CD14-positive monocyte (primary cell): ENCODE measurements around the gene OXNAD1. TPM values are rescaled to one million over a fixed set of nuclear protein-coding genes. Genes with fewer than 3 reads are reported as not detected.

Experiments used
- DNase-seq, 3 donors: peaks; one replicate each; pipeline ENCODE4 v3.0.0-alpha.2; 2011 to 2022
- H2AFZ ChIP-seq: 2 replicates; pipeline ENCODE4 v1.6.0; 2012; ENCODE audit warnings: mild to moderate bottlenecking, low read depth, low read length, inconsistent platforms; ENCODE audit not compliant: insufficient read depth, poor library complexity, severe bottlenecking
- H3K27ac ChIP-seq, 2 donors: 1 replicate in 1 of 2; 2 replicates in 1 of 2; pipeline ENCODE4 v1.5.1; 2012 to 2013; ENCODE audit warnings: low read length in 2 of 2, control low read depth in 1 of 2, inconsistent platforms in 1 of 2, low read depth in 1 of 2, mild to moderate bottlenecking in 1 of 2
- H3K27me3 ChIP-seq, 2 donors: one replicate each; pipeline versions ENCODE4 v1.6.0 to v1.6.1; 2011 to 2013; ENCODE audit warnings: low read length in 2 of 2; ENCODE audit not compliant: control insufficient read depth in 2 of 2, insufficient read depth in 2 of 2
- H3K36me3 ChIP-seq, 2 donors: replicated peaks in 1 of 2; 1 replicate in 1 of 2; 2 replicates in 1 of 2; pipeline versions ENCODE4 v1.5.1 to v1.6.1; 2012 to 2013; ENCODE audit warnings: low read length in 2 of 2, control low read depth in 1 of 2, inconsistent platforms in 1 of 2, mild to moderate bottlenecking in 1 of 2; ENCODE audit not compliant: insufficient read depth in 2 of 2, control insufficient read depth in 1 of 2
- H3K4me1 ChIP-seq, 2 donors: 1 replicate in 1 of 2; 2 replicates in 1 of 2; pipeline versions ENCODE4 v1.5.1 to v1.6.1; 2012 to 2013; ENCODE audit warnings: low read length in 2 of 2, control low read depth in 1 of 2, inconsistent platforms in 1 of 2, mild to moderate bottlenecking in 1 of 2, moderate library complexity in 1 of 2; ENCODE audit not compliant: insufficient read depth in 2 of 2, control insufficient read depth in 1 of 2
- H3K4me2 ChIP-seq: replicated peaks from 2 replicates; pipeline ENCODE3; 2012; ENCODE audit warnings: low read length, moderate library complexity, mild to moderate bottlenecking; ENCODE audit not compliant: poor library complexity, severe bottlenecking; ENCODE audit errors: extremely low read depth
- H3K4me3 ChIP-seq, 3 experiments: fragments of 200-600 bp in 1 of 3; sonication (generic) in 1 of 3; replicated peaks in 1 of 3; 1 replicate in 2 of 3; 2 replicates in 1 of 3; pipeline ENCODE4 v1.5.1; 2011 to 2013; ENCODE audit warnings: low read length in 3 of 3, mild to moderate bottlenecking in 3 of 3, control low read depth in 2 of 3, low read depth in 2 of 3, inconsistent platforms in 1 of 3, moderate library complexity in 1 of 3
- H3K79me2 ChIP-seq: 2 replicates; pipeline ENCODE4 v1.6.0; 2012; ENCODE audit warnings: mild to moderate bottlenecking, control low read depth, inconsistent platforms, low read length, moderate library complexity; ENCODE audit not compliant: insufficient read depth
- H3K9ac ChIP-seq: 2 replicates; pipeline ENCODE4 v1.6.0; 2017; ENCODE audit warnings: low read length, mild to moderate bottlenecking; ENCODE audit not compliant: insufficient read depth, poor library complexity, severe bottlenecking
- H3K9me3 ChIP-seq, 2 donors: replicated peaks in 1 of 2; 1 replicate in 1 of 2; 2 replicates in 1 of 2; pipeline versions ENCODE4 v1.5.1 to v1.6.1; 2012 to 2013; ENCODE audit warnings: low read length in 2 of 2, control low read depth in 1 of 2; ENCODE audit not compliant: control insufficient read depth in 1 of 2, insufficient read depth in 1 of 2
- H4K20me1 ChIP-seq: 2 replicates; pipeline ENCODE4 v1.6.0; 2012; ENCODE audit warnings: mild to moderate bottlenecking, low read length, control low read depth, moderate library complexity; ENCODE audit not compliant: insufficient read depth
- H3K27ac Mint-ChIP-seq, 7 donors: one replicate each; pipeline ENCODE4 v1.8.0; 2020; ENCODE audit warnings: mild to moderate bottlenecking in 7 of 7, mixed read lengths in 7 of 7, moderate library complexity in 6 of 7, inconsistent platforms in 2 of 7
- H3K27me3 Mint-ChIP-seq, 3 donors: one replicate each; pipeline ENCODE4 v1.8.0; 2021 to 2022; ENCODE audit warnings: low read depth in 3 of 3, mild to moderate bottlenecking in 3 of 3, mixed read lengths in 3 of 3, moderate library complexity in 3 of 3, inconsistent platforms in 1 of 3
- H3K36me3 Mint-ChIP-seq, 2 donors: one replicate each; pipeline ENCODE4 v1.8.0; 2020; ENCODE audit warnings: mixed read lengths in 2 of 2, inconsistent platforms in 1 of 2, mild to moderate bottlenecking in 1 of 2
- H3K4me1 Mint-ChIP-seq: one replicate; pipeline ENCODE4 v1.8.0; 2020; ENCODE audit warnings: mild to moderate bottlenecking, mixed read lengths
- H3K4me3 Mint-ChIP-seq, 2 donors: one replicate each; pipeline ENCODE4 v1.8.0; 2020; ENCODE audit warnings: mild to moderate bottlenecking in 2 of 2, mixed read lengths in 2 of 2, moderate library complexity in 1 of 2
- H3K9me3 Mint-ChIP-seq, 7 donors: one replicate each; pipeline ENCODE4 v1.8.0; 2020 to 2022; ENCODE audit warnings: mixed read lengths in 7 of 7, mild to moderate bottlenecking in 6 of 7, moderate library complexity in 6 of 7, inconsistent platforms in 2 of 7
- CTCF ChIP-seq: fragments of 200-600 bp; IDR thresholded peaks from one replicate; pipeline ENCODE4 v1.8.0; 2022; ENCODE audit warnings: antibody characterized with exemption, mild to moderate bottlenecking
- WGBS: methylation state at CpG from one replicate; pipeline ENCODE4 v1.1.5; 2013; ENCODE audit warnings: missing lambda C conversion rate; ENCODE audit not compliant: insufficient coverage; 5-methylcytosine and 5-hydroxymethylcytosine counted together
- intact Hi-C, 2 donors: fragments of 100-400 bp; cut with micrococcal nuclease; formaldehyde crosslinking; loops; one replicate each; pipeline versions ENCODE4 v1.15.0 to v1.15.1; 2023
- polyA plus RNA-seq, 3 donors: library from polyadenylated mRNA; depleted of rRNA in 1 of 3; unstranded in 2 of 3; stranded (reverse) in 1 of 3; fragments of 300-500 nt in 2 of 3; fragments of >200 nt in 1 of 3; fragmentation: Illumina TruSeq in 2 of 3; gene quantifications; 1 replicate in 2 of 3; 2 replicates in 1 of 3; pipeline ENCODE4 v1.2.3, GENCODE V29; 2012 to 2021

OXNAD1 gene
- polyA plus RNA-seq, 3 donors: 3.7 to 5.1 (median 4.4) TPM

GRCh38 chr3:16288664-16289063 is 23.7 kb downstream of the OXNAD1 start:
- DNase-seq: no peak

GRCh38 chr3:16289144-16289889 is 24.3 kb downstream of the OXNAD1 start:
- no peak overlapping the region for H3K27ac ChIP-seq
- intact Hi-C loops: no loop called here
- peaks cover 17 to 26% of the 10 kb centered on the region in 2 donors for H3K4me1 ChIP-seq
- whole genome bisulfite sequencing: no CpG with 5 or more reads among the region's 2 CpGs
- H3K4me1 Mint-ChIP-seq: peaks cover 34% of the 10 kb centered on the region
- peaks cover 6 to 37% of the 10 kb centered on the region in 2 donors for H3K36me3 ChIP-seq
- no peak for TF ChIP-seq CTCF
- no peak overlapping the region for H3K4me2 ChIP-seq
- H3K4me3 ChIP-seq: no peak overlapping the region
- H2AFZ ChIP-seq: no peak overlapping the region
- peak overlapping the region in 1 of 7 donors; percentile 9 for H3K27ac Mint-ChIP-seq
- H3K9me3 ChIP-seq: no peaks in the 10 kb centered on the region
- no peak overlapping the region for H3K9ac ChIP-seq
- H3K4me3 Mint-ChIP-seq: peak overlapping the region in 1 of 2 donors; percentile 9
- H4K20me1 ChIP-seq: no peaks in the 10 kb centered on the region
- H3K79me2 ChIP-seq: no peaks in the 10 kb centered on the region
- no peak for DNase-seq
- peaks cover 35 to 48% of the 10 kb centered on the region in 2 donors for H3K36me3 Mint-ChIP-seq
- H3K27me3 Mint-ChIP-seq: no peaks in the 10 kb centered on the region
- H3K27me3 ChIP-seq: no peaks in the 10 kb centered on the region
- peaks cover 0 to 7% (median 4%) of the 10 kb centered on the region in 7 donors for H3K9me3 Mint-ChIP-seq

More at GRCh38 chr3:16288664-16289063, 23.7 kb downstream of the OXNAD1 start:
- intact Hi-C loops: no loop called here
- H3K27me3 ChIP-seq: no peaks in the 10 kb centered on the region
- no peak overlapping the region for H3K9ac ChIP-seq
- TF ChIP-seq CTCF: no peak
- Mint-ChIP-seq H3K4me3 (no peak overlapping the region), H3K36me3 (peaks cover 34 to 44% of the 10 kb centered on the region in 2 donors), H3K27me3 (no peaks in the 10 kb centered on the region), H3K4me1 (peaks cover 34% of the 10 kb centered on the region), H3K9me3 (peaks cover 0 to 4% (median 3%) of the 10 kb centered on the region in 7 donors), H3K27ac (no peak overlapping the region)
- no peaks in the 10 kb centered on the region for H4K20me1 ChIP-seq
- peaks cover 17 to 26% of the 10 kb centered on the region in 2 donors for H3K4me1 ChIP-seq
- 100% methylated on average over 1 of the region's 1 CpG for WGBS
- peaks cover 6 to 41% of the 10 kb centered on the region in 2 donors for H3K36me3 ChIP-seq
- H3K79me2 ChIP-seq: no peaks in the 10 kb centered on the region
- no peak overlapping the region for H2AFZ ChIP-seq
- no peaks in the 10 kb centered on the region for H3K9me3 ChIP-seq
- H3K4me3 ChIP-seq: no peak overlapping the region
- H3K4me2 ChIP-seq: no peak overlapping the region
- peak overlapping the region in 1 of 2 donors; percentile 60 for H3K27ac ChIP-seq
